NCI-H128 (cell line): ENCODE results near the gene ITPRIPL1.

Experiments
- DNase-seq: peaks from one replicate; lab custom pipeline; 2025; ENCODE audit not compliant: unreplicated experiment; lab: John Stamatoyannopoulos, UW

Gene ITPRIPL1

GRCh38 chr2:96320728-96321622 is 4.1 kb upstream of the ITPRIPL1 start:
- peak; percentile 11 for DNase-seq

- DNase-seq: no peak
Observed at GRCh38 chr2:96323849-96324248, 1.3 kb upstream of the ITPRIPL1 start.

- DNase-seq: no peak
Observed at GRCh38 chr2:96324721-96325040, 436 bp upstream of the ITPRIPL1 start.

- no peak for DNase-seq
Observed at GRCh38 chr2:96325884-96326255, 753 bp downstream of the ITPRIPL1 start.

- DNase-seq: no peak
Observed at GRCh38 chr2:96326564-96326963, 1.4 kb downstream of the ITPRIPL1 start.

- no peak for DNase-seq
Observed at GRCh38 chr2:96326990-96327820, 2.1 kb downstream of the ITPRIPL1 start.

GRCh38 chr2:96329456-96329855 is 4.3 kb downstream of the ITPRIPL1 start:
- no peak for DNase-seq

GRCh38 chr2:96329874-96330273 is 4.8 kb downstream of the ITPRIPL1 start:
- no peak for DNase-seq

GRCh38 chr2:96330407-96330806 is 5.3 kb downstream of the ITPRIPL1 start:
- no peak for DNase-seq

GRCh38 chr2:96333708-96334107 is 8.6 kb downstream of the ITPRIPL1 start:
- DNase-seq: no peak

GRCh38 chr2:96336104-96336775 is 11.1 kb downstream of the ITPRIPL1 start:
- DNase-seq: no peak

GRCh38 chr2:96336873-96337272 is 11.8 kb downstream of the ITPRIPL1 start:
- no peak for DNase-seq

- DNase-seq: no peak
Observed at GRCh38 chr2:96340493-96341414, 15.6 kb downstream of the ITPRIPL1 start.

GRCh38 chr2:96341641-96342040 is 16.5 kb downstream of the ITPRIPL1 start:
- no peak for DNase-seq

GRCh38 chr2:96342085-96342484 is 17.0 kb downstream of the ITPRIPL1 start:
- DNase-seq: no peak

- no peak for DNase-seq
Observed at GRCh38 chr2:96344011-96344410, 18.9 kb downstream of the ITPRIPL1 start.

GRCh38 chr2:96345438-96345837 is 20.3 kb downstream of the ITPRIPL1 start:
- no peak for DNase-seq

- DNase-seq: no peak
Observed at GRCh38 chr2:96345868-96346462, 20.8 kb downstream of the ITPRIPL1 start.

- DNase-seq: no peak
Observed at GRCh38 chr2:96347395-96347794, 22.3 kb downstream of the ITPRIPL1 start.

GRCh38 chr2:96353032-96353561 is 28.0 kb downstream of the ITPRIPL1 start:
- DNase-seq: no peak
